Measurements from ENCODE around the gene OTUD1.

Gene OTUD1

GRCh38 chr10:23469596-23470237 is 30.8 kb downstream of the OTUD1 start:
- DNase-seq, result no peak

- DNase-seq, result no peak
Observed at GRCh38 chr10:23472181-23472580, 33.3 kb downstream of the OTUD1 start.

- DNase-seq, result no peak
Observed at GRCh38 chr10:23474081-23474480, 35.2 kb downstream of the OTUD1 start.

DNA sequence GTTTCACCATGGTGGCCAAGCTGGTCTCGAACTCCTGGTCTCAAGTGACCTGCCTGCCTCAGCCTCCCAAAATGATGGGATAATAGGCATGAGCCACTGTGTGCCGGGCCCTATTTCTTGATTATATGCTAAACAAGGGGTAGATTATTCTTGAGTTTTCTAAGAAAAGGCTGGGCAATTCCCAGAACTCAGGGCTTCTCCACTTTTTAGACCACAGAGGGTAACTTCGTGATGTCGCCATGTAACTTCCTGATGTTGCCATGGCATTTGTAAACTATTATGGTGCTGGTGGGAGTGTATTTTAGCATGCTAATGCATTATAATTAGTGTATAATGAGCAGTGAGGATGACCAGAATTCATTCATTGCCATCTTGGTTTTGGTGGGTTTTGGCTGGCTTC is 35.8 kb downstream of the OTUD1 start:
- no peak for DNase-seq

- no peak for DNase-seq
Observed at GRCh38 chr10:23478570-23478969, 39.7 kb downstream of the OTUD1 start.

DNA sequence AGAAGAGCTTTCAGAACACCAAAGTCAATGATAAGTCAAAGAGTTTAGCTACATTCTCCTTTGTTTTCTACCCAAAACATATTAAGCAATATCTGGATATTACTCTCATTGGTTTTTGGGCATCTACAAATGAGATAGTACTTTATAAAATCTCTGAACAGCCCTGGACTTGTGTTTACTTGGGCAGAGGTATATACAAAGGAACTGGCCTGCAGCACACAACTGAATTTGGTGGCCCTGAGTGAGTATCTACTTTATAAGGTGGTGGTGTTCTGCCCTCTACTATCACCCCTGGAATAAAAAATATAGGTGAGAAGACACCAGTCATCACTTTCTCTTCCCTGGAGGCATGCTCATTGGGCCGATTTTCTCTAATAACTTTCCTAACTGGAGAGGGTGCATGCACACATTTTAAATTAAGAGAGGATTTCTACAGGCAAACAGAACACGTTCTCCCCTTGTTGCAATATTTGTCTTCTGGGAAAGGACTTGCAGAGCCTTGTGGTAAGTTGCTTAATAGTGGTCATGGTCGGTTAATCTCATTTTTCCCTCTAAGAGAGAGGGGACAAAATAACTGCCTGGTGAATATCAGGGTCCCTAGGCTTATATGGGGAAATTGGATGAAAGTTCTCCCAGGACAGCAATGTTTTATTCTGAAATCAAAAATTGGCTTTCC is 41.1 kb downstream of the OTUD1 start:
- no peak for DNase-seq

DNA sequence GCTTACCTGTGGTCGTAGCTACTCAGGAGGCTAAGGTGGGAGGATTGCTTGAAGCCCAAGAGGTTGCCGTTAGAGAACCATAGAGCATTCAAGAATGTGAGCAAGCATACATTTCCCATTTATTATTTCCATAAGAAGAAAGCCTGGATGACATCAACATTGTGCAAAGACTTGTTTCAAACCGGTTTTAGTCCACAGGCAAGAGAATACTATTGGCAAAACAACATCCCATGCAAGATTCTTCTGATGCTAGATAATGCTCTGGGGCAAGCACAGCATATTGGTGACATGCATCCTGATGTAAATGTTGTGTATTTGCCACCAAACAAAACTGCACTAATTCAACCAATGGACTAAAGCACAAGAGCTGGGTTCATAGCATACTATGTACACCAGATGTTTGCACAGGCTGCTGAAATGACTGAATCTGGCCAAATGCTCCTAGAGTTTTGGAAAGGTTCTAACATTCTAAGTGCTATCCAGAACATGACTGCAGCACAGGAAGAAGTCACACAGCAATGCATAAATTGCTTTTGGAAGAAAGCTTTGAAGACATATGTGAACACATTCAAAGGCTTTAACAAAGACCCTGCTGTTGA is 42.6 kb downstream of the OTUD1 start:
- DNase-seq, result no peak

GRCh38 chr10:23490115-23490514 is 51.2 kb downstream of the OTUD1 start:
- DNase-seq, result no peak

Data from activated T-cell treated with anti-CD3 and anti-CD28 coated beads, Interleukin-2, amount 50 U/mL, for 1 hour (primary cell).